LNCAP (cell line): Measurements from ENCODE around the gene KIAA1328.

Experiments
- TF ChIP-seq, protein P1 (sequence below): fragments of 450-650 bp; IDR thresholded peaks from 2 replicates; pipeline ENCODE4 v1.5.1; 2017; ENCODE audit warnings: mild to moderate bottlenecking

KIAA1328 gene

DNA sequence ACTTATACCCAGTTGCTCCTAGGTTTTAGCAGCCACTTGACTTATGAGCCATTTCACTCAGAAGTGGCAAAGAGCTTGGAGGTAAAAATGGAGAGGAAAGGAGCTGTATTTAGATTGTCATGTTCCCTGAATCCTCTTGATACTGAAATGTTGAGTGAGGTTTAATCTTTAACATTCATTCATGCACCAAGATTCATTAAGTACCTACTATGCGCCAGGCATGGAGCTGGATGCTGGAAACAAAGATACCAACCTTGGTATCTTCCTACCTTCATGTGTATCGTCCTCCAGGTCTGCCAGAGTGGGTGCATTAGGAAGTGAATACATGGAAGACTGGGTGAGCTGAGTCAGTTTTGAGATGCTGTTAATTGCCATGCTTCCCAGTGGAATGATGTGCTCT lies 23.8 kb upstream of the KIAA1328 start:
- TF ChIP-seq, protein P1, sequence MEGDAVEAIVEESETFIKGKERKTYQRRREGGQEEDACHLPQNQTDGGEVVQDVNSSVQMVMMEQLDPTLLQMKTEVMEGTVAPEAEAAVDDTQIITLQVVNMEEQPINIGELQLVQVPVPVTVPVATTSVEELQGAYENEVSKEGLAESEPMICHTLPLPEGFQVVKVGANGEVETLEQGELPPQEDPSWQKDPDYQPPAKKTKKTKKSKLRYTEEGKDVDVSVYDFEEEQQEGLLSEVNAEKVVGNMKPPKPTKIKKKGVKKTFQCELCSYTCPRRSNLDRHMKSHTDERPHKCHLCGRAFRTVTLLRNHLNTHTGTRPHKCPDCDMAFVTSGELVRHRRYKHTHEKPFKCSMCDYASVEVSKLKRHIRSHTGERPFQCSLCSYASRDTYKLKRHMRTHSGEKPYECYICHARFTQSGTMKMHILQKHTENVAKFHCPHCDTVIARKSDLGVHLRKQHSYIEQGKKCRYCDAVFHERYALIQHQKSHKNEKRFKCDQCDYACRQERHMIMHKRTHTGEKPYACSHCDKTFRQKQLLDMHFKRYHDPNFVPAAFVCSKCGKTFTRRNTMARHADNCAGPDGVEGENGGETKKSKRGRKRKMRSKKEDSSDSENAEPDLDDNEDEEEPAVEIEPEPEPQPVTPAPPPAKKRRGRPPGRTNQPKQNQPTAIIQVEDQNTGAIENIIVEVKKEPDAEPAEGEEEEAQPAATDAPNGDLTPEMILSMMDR: no peak

DNA sequence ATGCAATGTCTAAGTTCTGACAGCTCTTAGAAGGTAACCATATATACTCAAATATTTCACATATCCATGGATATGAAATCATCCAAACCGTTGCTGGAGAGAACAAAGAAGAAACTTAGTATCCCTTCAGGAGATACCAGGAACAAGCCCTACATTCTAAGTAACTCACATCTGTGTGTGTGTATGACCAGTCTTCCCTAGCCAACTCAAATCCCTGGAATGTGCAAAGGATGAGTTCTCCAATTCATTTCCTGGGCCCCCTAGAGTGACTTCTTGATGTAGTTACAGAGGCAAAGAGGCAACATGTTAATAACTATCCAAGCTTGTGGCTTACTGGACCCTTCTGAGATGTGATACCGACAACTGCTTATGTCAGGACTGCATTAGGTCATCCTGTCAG lies 20.2 kb upstream of the KIAA1328 start:
- TF ChIP-seq, protein P1: no peak

DNA sequence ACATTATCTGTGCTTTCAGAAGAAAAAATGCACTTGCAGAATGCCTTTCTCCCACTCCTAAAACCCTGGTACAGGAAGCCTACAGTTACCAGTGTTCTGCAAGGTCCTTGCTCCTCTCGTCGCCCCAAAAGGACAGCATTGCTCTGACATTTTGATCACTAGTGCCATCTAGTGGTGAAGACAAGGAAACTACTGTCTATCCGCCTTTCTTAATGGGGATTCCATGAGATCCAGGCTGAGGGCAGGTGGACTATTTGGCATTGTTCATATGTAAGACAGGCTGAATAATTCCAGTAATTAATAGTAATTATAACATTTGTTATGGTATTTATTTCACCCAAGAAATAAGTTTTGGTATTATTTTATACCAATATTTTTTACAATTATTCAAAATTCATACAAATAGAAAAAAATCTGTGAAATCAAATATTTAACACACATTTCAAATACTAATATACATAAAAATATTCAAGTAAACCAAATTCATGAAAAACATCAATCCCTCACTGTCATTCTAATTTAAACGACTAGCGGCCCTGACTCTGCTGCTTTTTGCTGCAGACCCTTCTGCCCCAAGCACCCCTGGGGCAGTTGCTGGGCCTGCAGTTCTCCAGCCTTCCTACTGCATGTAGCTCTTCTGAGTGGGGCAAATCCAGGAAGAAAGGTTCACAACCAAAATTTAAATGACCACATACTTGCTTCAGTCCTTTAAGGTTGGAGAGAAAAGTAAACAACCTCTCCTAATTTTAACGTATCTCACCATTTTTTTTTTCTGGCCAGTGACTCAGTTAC lies 19.1 kb upstream of the KIAA1328 start:
- TF ChIP-seq, protein P1: peak; percentile 84

DNA sequence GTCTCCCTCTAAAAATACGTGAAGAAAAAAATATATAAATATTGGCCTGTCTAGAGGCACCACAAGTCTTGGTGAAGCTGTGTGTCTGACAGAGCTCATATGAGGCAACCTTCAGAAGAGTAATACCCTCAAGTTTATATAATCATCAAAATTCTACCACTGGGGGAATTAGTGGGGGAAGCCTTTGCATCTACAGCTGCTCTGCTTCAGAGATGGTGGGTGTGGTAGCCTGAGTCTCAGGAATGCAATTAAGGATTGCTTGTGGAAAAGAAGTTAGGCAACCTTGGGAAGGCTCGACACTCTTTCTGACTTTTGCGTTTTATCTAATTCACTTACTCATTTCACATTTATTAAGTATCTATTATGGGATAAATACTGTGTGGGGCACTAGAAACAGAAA lies 17.5 kb upstream of the KIAA1328 start:
- TF ChIP-seq, protein P1: no peak

DNA sequence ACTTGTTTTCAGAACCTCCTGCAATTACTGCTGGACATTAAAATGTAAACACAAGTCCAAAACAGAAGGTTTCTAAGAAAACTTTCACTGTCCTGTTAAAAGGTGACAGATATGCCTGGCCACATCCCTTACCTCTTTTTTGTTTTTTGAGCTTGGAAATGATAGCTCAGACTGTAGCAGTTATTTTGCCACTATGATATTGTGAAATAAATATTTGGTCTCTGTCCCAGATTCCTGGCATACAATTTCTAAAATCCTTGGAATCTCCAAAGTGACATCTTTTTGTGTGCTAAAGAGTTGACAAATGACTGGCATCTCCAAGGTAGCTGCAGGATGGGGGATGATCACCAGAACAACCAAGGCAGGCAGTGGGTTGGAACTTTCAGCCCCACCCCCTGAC lies 17.0 kb upstream of the KIAA1328 start:
- TF ChIP-seq, protein P1: no peak

DNA sequence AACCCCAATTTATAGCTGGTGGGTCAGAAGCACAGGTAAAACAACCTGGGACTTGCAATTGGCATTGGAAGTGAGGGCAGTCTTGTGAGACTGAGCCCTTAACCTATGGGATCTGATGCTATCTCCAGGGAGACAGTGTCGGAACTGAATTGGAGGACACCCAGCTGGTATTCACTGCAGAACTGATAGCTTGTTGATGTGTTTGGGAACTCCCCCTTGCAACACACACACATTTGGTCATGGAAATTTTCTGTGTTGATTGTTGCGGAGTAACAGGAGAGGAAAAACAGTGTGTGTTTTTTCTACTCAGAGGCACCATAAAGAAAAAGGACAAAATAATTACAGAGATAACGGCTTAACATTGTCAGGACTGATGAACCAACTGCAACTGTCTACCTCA lies 16.2 kb upstream of the KIAA1328 start:
- TF ChIP-seq, protein P1: no peak

DNA sequence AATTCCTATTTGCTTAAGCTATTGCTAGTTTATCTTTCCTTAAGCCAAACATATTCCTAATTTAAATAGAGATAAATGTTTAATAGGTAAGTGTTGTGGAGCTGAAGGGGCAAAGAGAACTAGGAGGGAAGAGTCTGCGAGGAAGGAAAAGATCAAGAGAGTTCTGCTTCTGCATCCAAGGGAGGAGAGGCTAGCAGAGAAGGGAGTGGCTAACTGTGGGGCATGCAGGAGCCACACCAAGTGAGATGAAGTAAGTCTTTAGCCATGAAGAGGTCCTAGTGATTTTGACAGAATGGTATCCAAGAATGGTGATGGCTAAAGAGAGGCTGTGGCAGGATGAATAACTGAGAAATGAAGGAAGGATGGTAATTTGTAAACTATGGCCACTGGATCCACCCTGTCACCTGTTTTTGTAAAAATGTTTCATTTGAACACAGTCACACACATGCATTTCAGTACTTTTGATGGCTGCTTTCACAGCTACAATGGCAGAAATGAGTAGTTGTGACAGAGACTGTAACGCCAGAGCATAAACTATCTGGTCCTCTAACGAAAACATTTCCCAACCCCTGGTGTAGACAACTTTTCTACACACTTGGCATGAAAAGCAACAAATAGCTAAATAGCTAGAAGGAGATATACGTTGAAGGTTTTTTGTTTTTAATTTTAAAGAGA lies 15.7 kb upstream of the KIAA1328 start:
- TF ChIP-seq, protein P1: no peak
